LHCN-M2 (cell line): ENCODE data around the gene LRRN2. TPM values are rescaled to one million over a fixed set of nuclear protein-coding genes. Genes with fewer than 3 reads are reported as not detected.
A peak's percentile ranks its signal among the peaks of the same experiment; 100 is the strongest.
"Not testable (repeated sequence)": the region's sequence is repeated elsewhere in the genome, so short reads cannot be mapped to it uniquely, and the experiment has no call there.

ENCODE experiments used
- DNase-seq: peaks from one replicate; pipeline ENCODE4 v3.0.0-alpha.2; 2012; ENCODE audit warnings: low read depth
- total RNA-seq: library from RNA; depleted of rRNA; stranded (reverse); fragments of >200 nt; gene quantifications from 2 replicates; pipeline ENCODE4 v1.2.3, GENCODE V29; 2014

Gene LRRN2
- total RNA-seq, 1 experiment from 2014 or later: not detected

- DNase-seq: no peak
These were observed 51.9 kb downstream of the LRRN2 start for GRCh38 chr1:204633665-204634064.

DNA sequence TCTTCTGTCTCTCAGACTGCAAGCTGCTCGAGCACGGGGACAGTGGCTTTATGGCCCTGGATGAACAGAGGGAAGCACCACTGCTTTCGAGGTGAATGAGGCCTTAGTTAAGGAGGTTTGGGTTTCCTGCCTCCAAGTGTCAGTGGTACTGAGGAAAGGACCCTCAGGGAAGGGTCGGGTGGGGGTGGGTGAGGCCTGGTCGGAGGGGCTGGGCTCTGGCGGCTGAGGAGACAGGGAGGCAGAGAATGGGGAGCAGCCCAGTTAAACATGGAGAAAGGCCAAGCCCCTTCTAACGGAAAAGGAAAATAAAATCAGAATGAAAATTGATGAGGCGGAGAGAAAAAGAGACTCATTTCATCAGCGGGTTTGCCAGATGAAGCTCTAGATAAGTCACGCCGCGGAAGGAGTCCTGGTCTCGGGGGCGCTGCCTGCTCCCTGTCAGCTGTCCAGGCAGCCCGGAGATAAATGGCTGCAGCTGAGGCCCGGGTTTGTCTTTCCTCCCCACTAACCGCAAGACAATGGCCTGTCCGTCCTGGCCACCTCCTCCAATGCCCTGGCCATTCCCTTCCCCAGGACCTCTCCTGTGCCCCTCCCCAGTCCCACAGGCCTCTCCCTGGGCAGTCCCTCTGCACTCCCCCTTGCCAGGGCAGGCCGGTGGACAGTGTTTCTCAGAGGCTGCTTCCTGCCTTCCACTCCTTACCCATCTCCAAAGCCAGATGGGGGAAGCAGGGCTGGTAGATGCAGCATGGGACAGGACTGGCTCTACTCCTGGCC is 55.2 kb downstream of the LRRN2 start:
- DNase-seq: peak; percentile 20

- not testable (repeated sequence) for DNase-seq
These were observed 56.1 kb downstream of the LRRN2 start for GRCh38 chr1:204629459-204629858.

DNA sequence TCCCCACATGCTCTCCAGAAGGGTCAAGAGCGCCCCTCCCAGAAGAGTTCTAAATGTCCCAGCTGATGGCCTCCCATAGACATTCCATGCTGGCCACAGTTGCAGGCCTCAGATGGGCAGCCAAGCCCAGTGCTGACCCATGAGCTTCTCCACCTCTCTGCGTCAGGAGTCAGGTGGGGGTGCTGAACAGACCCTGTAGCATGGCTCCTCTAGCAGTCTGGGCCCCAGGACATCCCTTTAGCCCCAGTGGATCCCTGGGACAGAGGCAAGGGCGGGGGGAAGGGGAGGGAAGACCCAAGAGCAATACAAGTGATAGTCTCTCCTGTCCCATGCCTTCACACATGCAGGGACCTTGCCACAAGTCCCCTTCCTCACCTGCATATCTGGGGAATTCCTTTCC is 56.7 kb downstream of the LRRN2 start:
- no peak for DNase-seq

GRCh38 chr1:204627436-204627835 is 58.1 kb downstream of the LRRN2 start:
- no peak for DNase-seq

- DNase-seq: no peak
These were observed 59.2 kb downstream of the LRRN2 start for GRCh38 chr1:204626381-204626780.

DNA sequence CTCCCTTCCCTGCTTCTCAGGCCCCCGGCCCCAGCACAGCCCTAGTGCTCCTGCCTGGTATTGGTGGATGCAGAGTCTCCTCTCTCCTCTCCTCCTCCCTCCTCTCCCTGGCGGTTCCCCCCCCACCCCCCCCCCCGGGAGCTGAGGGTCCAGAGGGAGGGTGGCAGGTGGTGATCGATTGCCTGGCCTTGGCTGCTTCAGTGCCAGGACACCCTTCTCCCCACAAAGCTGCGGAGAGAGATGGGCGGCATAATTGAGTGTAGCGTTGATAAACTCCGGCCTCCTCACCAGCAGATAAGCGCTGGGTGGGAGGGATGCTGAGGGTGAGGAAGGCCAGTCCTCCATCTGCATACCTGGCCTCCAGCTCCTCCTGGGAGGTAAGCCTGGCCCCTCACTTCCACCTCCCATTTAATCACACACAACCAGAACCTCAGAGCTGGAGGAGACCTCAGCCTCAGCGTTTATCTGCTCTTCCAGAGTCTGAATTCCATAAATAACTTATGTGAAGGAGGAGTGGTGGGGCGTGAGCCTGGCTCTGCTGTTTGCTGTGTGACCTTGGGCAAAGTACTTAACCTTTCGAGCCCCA is 60.8 kb downstream of the LRRN2 start:
- DNase-seq: no peak

- DNase-seq: peak; percentile 20
These were observed 61.6 kb downstream of the LRRN2 start for GRCh38 chr1:204623894-204624361.

GRCh38 chr1:204623365-204623893 is 62.1 kb downstream of the LRRN2 start:
- DNase-seq: peak; percentile 42

GRCh38 chr1:204621996-204622395 is 63.5 kb downstream of the LRRN2 start:
- DNase-seq: no peak

- no peak for DNase-seq
These were observed 64.1 kb downstream of the LRRN2 start for GRCh38 chr1:204621396-204621795.

- DNase-seq: no peak
These were observed 65.8 kb downstream of the LRRN2 start for GRCh38 chr1:204619721-204620120.

DNA sequence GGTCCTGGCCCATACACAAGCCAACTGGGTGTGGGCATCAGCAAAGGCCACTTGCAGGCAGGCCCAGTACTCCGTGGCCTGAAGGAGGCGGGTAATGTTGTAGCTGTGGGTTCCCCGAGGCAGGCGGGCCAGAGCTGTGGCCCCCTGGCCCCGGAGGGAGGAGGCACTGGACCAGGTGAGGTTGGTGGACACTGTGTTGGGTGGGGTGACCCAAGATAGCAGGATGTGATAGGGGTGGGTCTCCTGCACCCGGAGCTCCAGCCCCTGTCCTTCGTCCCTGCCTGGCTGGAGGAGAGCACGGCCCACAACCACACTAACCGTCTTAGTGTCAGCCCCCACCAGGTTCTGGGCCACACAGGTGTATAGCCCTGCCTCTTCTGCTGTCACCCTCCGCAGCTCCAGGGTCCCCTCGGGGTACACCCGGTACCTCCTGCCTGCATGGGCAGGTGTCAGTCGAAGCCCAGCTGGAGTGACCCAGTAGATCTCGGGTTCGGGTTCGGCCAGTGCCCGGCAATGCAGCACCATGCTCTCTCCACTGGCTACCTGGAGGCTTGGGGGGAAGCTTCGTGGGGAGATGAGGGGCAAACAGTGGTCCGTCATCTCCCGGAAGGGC is 67.3 kb downstream of the LRRN2 start:
- no peak for DNase-seq

DNA sequence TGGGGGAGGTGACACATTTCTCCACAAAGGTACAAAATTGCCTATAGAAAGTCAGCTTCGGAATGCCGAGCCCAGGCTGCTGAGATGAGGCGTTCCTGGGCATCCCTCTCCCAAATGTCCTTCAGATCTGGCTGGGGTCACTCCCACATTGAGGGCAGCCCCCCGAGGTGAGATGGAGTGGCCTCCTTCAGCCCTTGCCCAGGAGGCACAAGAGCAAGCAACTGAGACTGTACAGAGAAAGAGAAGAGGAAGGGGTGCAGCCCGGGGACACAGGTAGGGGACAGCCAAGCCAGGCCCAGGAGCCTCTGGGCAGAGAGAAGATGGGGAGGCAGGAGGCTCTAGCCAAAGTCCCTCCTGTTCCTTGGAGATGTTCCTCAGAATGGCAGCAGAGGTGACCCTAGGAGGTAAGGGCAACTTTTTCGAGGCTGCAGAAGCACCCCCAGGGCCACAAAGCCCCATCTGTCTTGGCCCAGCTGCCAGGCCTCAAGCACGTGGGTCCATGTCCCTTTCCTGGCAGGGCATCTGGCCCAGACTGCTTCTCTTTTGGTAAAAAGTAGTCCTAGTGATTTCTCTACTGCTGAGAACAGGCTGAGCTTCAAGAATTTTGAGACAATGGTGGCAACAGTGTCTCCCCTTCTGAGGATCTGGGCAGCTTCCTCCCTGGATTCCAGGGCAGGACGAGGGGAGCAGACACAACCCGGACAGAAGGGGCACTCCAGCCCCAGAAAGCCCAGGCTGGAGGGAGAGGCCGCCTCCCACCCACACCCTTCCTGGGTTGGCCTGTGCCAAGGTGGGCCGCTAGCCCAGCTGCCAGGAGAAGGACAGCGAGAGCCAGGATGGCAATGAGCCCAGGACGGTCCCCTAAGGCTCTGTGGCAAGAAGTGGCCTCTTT is 68.0 kb downstream of the LRRN2 start:
- no peak for DNase-seq

DNA sequence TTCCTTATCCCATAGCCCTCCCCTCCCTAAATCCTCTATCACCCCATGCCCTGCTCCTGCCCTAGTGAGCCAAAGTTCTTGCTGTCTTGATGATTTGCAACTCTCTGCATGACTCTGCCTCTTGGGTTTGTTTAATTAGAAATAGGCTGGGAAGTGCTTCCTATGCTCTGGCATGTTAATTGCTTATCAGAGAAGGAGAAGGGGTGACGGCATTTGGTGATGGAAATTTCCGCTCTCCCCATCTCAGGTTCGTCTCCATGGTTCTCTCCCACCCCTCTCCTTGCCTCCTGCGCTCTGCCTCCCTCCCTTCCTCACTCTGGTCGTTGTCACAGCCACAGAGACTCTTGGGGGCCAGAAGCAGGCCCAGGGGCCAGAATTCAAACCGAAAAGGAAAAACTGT is 68.9 kb downstream of the LRRN2 start:
- no peak for DNase-seq

GRCh38 chr1:204615881-204616280 is 69.7 kb downstream of the LRRN2 start:
- DNase-seq: no peak

DNA sequence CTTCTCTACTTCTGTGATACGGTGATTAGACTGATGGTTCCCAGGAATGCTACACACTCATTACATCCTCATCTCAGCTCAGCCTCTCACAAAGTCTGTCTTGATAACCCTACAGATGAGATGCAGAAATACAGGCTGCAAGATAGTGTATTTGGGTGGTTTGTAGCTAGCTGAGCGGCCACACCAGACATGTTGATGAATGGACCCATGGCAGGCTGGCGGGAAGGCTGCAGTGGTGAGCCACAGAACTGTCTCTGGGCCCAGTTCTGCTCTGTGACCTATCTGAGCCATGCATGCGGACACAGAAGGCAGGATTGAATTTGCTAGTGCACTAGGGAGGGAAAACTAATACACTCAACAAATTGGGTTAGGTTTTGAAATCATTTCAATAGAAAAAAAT is 71.9 kb downstream of the LRRN2 start:
- DNase-seq: no peak

GRCh38 chr1:204612326-204612725 is 73.2 kb downstream of the LRRN2 start:
- DNase-seq: no peak

- DNase-seq: no peak
These were observed 74.5 kb downstream of the LRRN2 start for GRCh38 chr1:204611036-204611435.

DNA sequence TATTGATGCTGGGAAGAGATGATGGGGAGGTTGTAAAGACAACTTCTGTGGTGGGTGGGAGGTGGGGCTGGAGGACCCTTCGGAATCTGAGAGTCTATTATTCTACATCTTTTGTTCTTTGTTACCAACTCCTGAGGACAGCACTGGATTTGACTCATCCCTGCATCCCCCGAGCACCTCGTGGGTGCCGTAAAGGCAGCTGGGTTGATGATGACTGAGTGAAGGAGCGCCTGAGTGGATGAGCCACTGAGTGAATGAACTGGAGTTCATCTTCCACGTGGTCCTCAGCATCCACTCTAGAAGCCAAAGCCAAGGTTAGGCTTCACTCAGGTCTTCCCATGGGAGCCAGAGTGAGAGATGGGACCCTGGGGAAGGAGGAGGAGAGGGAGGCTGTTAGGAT is 77.6 kb downstream of the LRRN2 start:
- no peak for DNase-seq

DNA sequence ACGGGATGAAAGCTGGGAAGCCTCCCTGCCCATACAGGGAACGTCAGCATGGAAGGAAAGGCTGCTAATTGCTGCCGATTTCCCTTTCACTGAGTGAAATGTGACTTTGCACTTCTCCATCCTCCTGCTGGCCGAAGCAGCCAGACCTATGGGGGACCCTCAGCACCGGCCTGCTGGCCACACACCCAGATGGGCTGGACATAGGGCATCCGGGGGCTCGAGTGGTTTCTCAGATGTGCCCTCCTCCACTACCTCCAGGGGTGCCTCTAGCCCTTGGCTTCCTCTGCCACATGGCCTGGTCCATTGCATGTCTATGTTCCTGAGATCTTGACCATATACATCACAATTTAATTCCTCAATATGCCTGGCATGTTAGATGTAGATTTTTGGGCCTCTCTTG is 79.7 kb downstream of the LRRN2 start:
- no peak for DNase-seq
